Activated CD8-positive, alpha-beta memory T cell treated with anti-CD3 and anti-CD28 coated beads, Interleukin-2, amount 50 U/mL, for 1 hour (primary cell): Measurements from ENCODE around the gene GCN1.

Source experiments
- DNase-seq: peaks from one replicate; pipeline ENCODE4 v3.0.0-alpha.2; 2020; ENCODE audit errors: extremely low read depth

Gene GCN1

GRCh38 chr12:120142231-120142877 is 52.2 kb downstream of the GCN1 start:
- DNase-seq: no peak

- no peak for DNase-seq
Measured at GRCh38 chr12:120141336-120141735, 53.2 kb downstream of the GCN1 start.

DNA sequence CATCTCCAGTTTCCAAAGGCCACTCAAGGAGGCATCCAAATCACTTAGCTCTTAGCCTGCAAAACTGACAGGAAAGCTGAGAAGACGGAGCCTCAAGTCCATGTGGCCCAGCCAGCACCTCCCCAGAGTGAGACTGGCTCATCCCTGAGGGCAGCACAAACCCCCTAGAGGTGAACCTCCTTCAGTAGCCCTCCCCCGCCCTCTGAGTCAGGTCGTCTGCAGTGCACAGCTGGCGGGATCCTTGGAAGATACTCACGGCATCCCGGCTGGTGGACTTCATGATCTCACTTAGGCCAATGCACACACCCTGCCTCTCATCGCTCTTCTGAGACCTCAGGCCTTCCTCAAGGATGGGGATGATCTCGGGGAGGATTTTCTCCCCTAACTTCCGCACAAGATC is 53.9 kb downstream of the GCN1 start:
- DNase-seq: no peak

GRCh38 chr12:120139958-120140357 is 54.6 kb downstream of the GCN1 start:
- DNase-seq: no peak

DNA sequence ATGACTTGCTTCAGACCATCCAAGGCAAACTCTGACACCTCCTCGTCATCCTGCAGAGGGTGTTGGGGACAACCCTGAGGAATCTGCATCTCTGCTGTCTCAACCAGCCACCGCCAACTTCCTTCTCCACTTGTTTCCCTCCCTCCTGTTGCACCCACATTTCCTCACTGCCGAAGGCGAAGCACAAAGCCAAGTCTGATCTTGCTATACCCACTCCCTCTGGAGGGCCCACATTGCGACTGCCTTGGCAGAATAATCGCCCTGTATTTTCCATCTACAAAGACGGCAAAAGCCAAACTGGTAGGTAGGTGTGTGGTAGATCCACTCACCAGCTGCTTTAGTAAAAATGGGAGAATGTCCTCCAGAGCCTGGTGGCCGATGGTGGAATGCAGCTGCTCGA is 56.1 kb downstream of the GCN1 start:
- no peak for DNase-seq

DNA sequence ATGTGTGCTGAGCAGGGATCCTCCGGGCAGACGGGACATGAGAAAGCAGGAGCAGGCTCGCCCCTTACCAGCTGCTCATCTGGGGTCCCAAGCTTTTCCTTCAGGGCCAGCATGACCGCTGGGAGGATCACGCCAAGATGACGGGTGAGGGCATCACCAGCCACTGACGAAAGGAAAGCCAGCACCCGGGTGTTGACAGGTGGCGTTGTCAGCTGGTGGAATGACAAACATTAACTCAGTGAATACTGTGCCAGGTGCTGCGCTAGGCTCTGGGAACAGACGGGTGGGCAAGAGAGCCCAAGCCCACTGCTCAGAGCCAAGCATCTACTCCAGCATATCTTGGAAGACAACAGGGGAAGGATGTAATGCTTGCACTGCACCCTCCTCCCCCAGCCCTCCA is 56.7 kb downstream of the GCN1 start:
- DNase-seq: no peak

DNA sequence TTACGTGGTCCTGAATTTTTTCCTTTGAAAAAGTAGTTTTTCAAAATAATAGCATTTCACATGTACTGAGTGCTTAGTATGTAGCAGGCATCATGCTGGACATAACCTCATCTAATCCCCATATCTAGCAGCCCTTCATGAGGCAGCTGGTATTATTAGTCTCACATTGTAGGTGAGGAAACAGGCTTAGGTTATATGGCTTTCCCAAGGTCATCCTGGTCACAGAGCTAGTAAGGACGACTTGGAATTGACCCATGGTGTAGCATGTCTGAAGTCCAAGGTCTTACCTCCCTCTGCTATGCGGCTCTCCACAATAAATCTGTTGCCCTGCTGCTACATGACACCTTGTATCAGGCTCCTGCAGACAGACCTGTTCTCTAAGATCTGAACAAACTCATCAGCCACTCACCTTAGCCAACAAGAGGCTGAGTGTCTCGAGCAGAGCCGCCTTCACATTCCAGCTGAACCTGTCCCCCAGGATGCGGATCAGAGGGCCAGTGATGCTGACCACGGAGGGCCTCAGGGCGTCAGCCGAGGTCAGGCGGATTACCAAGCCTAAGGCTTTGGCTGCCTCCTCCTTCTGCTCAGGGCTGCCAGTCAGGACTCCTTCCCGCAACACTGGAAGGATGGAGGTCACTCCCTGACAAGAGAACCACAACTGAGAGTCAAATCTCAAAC is 58.3 kb downstream of the GCN1 start:
- DNase-seq: no peak

DNA sequence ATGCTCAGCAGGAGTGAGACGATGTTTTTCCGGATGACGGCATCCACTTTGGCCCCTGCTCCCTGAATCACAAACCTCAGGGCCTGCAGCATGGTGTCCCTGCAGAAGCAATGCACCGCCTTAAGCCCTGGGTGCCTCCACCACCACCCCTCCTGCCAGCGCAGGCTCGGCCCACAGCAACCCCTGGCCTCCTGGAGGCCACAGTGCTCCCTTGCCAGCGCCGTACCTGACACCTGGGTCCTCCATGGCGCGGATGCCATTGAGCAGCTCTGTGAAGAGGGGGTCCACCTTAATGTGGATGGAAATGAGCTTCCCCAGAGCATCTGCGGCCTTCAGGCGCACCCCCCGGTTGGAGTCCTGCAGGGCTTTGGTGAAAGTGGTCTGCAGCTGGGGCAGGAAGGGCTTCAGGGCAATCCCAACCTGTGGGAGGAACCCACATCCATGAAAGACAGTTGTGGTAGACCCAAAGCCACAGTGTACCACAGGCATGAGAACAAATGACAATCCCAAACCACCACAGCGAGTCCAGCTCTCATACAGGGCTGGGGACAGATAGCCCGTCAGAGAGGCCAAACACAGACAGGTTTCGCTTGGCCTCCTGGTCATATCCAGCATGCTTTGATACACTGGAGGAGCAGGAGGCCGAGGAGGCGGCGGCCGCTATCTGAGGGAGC is 60.1 kb downstream of the GCN1 start:
- DNase-seq: no peak

- DNase-seq: no peak
Measured at GRCh38 chr12:120132863-120133385, 61.6 kb downstream of the GCN1 start.

DNA sequence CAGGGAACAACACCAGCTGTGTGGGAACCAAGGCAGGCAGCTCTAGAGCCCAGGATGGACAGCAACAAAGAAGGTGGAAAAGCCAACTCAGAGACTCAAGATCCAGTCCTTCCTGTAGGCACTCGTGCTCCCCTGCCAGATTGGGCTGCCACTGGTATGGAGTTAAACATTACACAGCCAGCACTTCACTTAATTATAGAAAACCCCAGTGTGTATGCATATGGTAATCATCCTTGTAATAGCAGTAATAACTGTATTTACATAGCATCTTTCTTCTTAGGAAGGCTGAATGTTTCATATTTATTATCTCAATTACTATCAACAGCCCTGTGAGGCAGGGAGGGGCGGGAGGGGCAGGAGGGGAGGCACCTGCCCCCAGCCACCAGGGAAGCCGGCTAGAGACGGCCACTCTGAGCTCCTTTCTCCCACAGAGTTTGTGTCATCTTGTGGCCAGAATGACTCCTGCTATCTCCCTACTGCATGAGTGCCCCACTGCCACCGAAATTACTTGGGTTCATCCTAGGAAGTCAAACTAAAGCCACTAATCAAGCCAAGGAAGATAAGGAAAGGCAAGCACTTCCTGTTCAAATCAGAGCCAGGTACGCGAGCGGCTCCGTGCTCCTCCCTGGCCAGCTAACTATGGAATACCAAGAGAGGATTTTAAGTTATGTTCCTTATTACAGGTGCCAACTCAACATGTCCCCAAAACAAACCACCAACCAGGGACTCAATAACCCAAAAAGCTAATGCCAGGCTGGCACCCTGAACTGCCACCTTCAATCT is 62.3 kb downstream of the GCN1 start:
- DNase-seq: no peak

- DNase-seq: no peak
Measured at GRCh38 chr12:120131116-120131515, 63.4 kb downstream of the GCN1 start.

DNA sequence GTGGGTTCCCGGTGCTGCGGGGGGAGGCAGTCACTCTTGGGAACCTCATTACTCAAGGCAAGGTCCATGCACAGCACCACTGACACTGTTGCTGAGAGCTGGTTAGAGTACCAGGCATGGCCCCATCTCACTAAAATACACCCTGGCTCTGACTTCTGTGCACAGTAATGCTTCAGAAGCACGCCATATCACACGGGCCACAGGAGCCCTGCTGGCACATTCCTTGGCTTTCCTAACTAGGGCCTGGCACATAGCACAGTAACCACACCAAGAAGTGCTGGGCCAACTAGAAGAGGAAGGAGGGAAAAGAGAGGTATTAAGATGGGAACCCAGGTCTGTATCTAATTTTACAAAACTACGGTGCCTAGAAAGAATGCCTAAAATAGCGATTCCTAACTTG is 64.5 kb downstream of the GCN1 start:
- DNase-seq: no peak

DNA sequence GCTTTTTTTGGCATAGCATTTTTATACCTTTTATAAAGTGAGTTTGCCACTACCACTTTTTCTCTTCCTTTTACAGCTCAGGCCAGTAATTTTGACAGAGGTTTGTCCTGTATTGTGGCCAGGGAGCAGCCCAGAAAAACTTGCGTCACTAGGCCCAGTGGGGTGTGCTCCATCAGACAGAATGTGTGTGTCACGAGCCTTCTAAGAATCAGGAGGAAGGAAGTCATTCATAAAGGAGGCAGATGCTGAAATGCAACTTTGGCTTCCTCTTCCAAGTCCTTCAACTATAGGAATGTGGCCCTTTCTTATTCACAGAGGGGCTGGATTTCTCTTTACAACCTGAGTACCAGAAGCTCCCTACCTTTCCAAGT is 67.9 kb downstream of the GCN1 start:
- no peak for DNase-seq

GRCh38 chr12:120125792-120126634 is 68.5 kb downstream of the GCN1 start:
- DNase-seq: no peak

DNA sequence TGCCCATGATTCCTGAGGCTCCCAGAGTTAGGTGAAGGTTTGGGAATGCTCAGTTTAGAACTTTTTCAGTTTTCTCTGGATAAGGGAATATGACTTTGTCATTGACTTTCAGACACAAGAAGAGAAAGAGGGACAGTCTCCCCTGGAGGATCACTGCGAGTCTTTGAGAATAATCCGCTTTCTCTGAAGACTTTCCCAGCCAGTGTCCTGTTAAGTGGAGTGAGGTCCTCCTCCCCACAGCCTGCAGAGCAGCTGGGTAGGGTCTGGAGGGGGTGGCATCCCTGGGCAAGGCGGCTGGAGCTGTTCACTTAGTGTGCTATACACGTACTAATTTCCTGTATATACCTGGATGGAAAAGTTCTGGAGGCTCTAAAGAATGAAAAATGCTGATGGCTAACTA is 69.5 kb downstream of the GCN1 start:
- DNase-seq: no peak

DNA sequence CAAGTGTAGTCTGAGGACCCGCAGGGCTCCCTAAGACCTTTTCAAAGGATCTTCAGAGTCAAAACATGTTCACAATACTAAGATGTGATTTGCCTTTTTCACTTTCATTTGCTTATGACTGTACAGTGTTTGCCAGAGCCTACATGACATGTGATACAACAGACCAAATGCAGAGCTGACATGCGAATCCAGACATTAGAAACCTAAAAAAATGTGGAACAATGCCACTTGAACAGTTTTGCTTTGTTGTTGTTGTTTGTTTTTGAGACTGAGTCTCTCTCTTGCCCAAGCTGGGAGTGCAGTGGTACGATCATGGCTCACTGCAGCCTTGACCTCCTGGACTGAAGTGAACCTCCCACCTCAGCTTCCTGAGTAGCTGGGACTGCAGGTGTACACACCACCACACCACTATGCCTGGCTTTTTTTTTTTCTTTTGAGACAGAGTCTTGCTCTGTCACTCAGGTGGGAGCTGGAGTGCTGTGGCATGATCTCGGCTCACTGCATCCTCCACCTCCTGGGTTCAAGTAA is 72.7 kb downstream of the GCN1 start:
- no peak for DNase-seq

DNA sequence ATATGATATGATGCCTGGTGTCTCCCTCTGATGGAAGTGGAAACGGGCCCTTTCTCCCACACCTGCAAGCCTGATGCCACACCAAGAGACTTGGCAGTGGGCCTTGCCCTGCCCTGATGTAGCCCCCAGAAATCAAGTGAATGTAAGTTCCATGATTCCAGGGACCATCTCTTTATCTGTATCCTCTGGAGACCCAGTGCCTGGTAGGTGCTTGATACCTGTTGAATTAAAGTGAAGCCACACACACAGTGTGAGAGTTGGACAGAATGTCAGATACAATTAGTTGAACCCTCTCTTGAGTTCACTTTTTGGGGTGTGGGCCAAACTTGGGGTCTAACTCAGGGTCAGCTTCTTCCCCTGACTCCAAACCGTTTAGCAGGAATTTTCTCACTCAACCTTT is 73.2 kb downstream of the GCN1 start:
- no peak for DNase-seq

GRCh38 chr12:120119271-120119973 is 75.1 kb downstream of the GCN1 start:
- DNase-seq: no peak

- DNase-seq: no peak
Measured at GRCh38 chr12:120118321-120119061, 76.0 kb downstream of the GCN1 start.

DNA sequence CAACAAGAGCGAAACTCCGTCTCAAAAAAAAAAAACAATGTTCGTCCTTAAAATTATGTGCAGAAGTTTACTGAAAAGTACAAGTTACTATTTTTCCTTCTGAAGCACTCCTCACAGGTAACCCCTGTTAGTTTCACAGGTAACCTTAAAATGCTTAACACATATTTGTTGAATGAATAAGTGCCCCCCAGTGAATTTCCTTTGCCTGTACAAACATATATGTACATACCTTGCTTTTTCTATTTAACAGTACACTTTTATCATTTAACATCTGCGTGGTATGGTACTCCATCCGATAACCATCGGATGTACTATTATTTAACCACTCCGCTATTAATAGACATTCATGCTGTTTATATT is 76.6 kb downstream of the GCN1 start:
- no peak for DNase-seq
